ENCODE results near the gene LONRF3. TPM values are rescaled to one million over a fixed set of nuclear protein-coding genes. Genes with fewer than 3 reads are reported as not detected.

LONRF3 gene
- total and polyA plus RNA-seq, 2 experiments from 2014 or later = 0.54 TPM; not detected in 1

DNA sequence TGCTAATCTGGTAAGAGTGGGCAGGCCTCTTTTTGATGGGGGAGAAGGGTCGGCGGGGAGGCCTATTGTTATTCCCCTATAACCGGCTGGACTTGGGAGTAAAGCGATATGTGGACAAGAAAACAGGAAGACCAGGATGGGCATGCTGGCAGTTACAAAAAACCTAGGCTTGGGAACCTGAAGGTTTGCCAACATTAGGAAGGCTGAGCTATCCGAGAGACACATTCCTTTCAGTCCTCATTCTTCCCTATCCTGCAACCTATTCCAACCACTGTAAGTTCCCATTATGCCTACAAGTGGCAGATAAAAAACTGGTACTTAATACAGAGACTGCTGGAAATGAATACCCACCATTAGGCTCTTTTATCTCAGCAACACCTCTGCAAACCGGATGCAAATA is 66.0 kb downstream of the LONRF3 start:
- no peaks in the 10 kb centered on the region for H3K9me2 ChIP-seq (ENCODE audit: insufficient read depth)
- no peaks in the 10 kb centered on the region for H3K36me3 ChIP-seq (ENCODE audit: low read depth)
- peak overlapping the region; percentile 70; the same call in 1 of the 2 replicates for H3K27ac ChIP-seq
- peaks cover 24% of the 10 kb centered on the region for H3K4me1 ChIP-seq (ENCODE audit: insufficient read depth)
- H3K4me3 ChIP-seq = no peak overlapping the region
- H3K9ac ChIP-seq = no peak overlapping the region
- no peaks in the 10 kb centered on the region for H4K20me1 ChIP-seq (ENCODE audit: insufficient read depth)
- H2AFZ ChIP-seq = no peak overlapping the region
- no peaks in the 10 kb centered on the region for H3K27me3 ChIP-seq (replicated peaks; ENCODE audit: insufficient read depth)
- no peaks in the 10 kb centered on the region for H3K79me2 ChIP-seq (ENCODE audit: insufficient read depth)
- in situ Hi-C loops (cut with MboI) = no loop called here
- H3K9me3 ChIP-seq (ENCODE audit: low read depth) = no peaks in the 10 kb centered on the region
- no peak for TF ChIP-seq EZH2phosphoT487 (IDR thresholded peaks at IDR 0.05; ENCODE audit: insufficient read depth, low read depth)
- no peak for TF ChIP-seq EZH2 (IDR thresholded peaks at IDR 0.05; ENCODE audit: insufficient read depth, poor library complexity, severe bottlenecking)
- 54% methylated on average over 5 to 6 of the region's 6 CpGs for WGBS, 2 experiments (ENCODE audit: low coverage in 1 of 2, low lambda C conversion rate in 2 of 2, missing lambda C conversion rate in 2 of 2)
- DNase-seq = peak; percentile 13
- H3F3A ChIP-seq (ENCODE audit: insufficient read depth) = peaks cover 11% of the 10 kb centered on the region
- no peak overlapping the region for H3K4me2 ChIP-seq (ENCODE audit: unreplicated experiment)

DNA sequence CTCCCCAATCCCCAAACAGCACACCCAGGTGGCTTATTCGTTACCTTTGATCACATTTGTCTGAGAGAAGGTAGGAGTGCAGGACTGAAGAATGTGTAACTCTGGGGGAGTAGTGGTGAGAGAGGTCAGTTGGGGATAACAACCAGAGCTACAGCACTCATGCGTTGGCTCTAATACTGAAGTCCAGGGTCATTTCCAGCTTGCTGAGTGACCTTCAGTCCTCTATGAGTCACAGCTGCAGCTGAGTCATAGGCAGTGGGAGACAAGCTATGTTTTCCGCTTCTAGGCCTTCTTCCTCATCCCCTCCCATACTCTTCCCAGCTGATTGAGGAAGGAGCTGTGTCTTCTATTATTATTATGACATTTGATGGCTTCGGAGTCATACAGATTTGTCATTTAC is 66.8 kb downstream of the LONRF3 start:
- Histone ChIP-seq H3K36me3 (ENCODE audit: low read depth) (no peaks in the 10 kb centered on the region), H3K27me3 (replicated peaks; ENCODE audit: insufficient read depth) (no peaks in the 10 kb centered on the region), H3K27ac (peak overlapping the region; percentile 70), H3K4me2 (ENCODE audit: unreplicated experiment) (peak overlapping the region; percentile 35), H3F3A (ENCODE audit: insufficient read depth) (peaks cover 11% of the 10 kb centered on the region), H3K79me2 (ENCODE audit: insufficient read depth) (no peaks in the 10 kb centered on the region), H2AFZ (peak overlapping the region; percentile 66), H4K20me1 (ENCODE audit: insufficient read depth) (no peaks in the 10 kb centered on the region), H3K9me3 (ENCODE audit: low read depth) (no peaks in the 10 kb centered on the region), H3K9ac (no peak overlapping the region), H3K4me1 (ENCODE audit: insufficient read depth) (peaks cover 23% of the 10 kb centered on the region), H3K9me2 (ENCODE audit: insufficient read depth) (no peaks in the 10 kb centered on the region), H3K4me3 (no peak overlapping the region)
- DNase-seq = peak; percentile 83
- in situ Hi-C loops (cut with MboI) = no loop called here
- TF ChIP-seq EZH2 (IDR thresholded peaks at IDR 0.05; ENCODE audit: insufficient read depth, poor library complexity, severe bottlenecking) (no peak), EZH2phosphoT487 (IDR thresholded peaks at IDR 0.05; ENCODE audit: insufficient read depth, low read depth) (no peak)
- WGBS, 2 experiments (ENCODE audit: low coverage in 1 of 2, low lambda C conversion rate in 2 of 2, missing lambda C conversion rate in 2 of 2) = 5 to 12% methylated on average over 4 of the region's 4 CpGs

DNA sequence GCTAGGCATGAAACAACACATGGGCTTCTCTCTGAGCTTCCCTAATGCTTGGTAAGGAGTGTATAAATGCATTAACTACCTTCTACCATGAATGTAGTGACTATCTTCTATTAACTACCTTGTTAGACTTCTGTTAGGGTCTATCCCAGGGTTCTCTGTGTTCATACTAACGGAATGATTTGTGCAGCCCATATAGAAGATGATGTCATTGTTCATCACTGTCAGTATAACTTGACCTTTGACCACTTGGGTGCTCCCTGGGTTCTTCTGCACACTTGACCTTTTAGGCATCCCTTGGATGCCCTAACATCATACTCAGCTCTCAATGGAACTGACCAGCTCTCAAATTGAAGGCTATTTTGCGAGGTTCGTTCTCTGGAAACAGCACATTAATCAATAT is 67.6 kb downstream of the LONRF3 start:
- Histone ChIP-seq H3K4me1 (ENCODE audit: insufficient read depth) (peaks cover 14% of the 10 kb centered on the region), H3K9me3 (ENCODE audit: low read depth) (no peaks in the 10 kb centered on the region), H2AFZ (no peak overlapping the region), H3K9me2 (ENCODE audit: insufficient read depth) (no peaks in the 10 kb centered on the region), H3K4me3 (no peak overlapping the region), H4K20me1 (ENCODE audit: insufficient read depth) (no peaks in the 10 kb centered on the region), H3K4me2 (ENCODE audit: unreplicated experiment) (no peak overlapping the region), H3K36me3 (ENCODE audit: low read depth) (no peaks in the 10 kb centered on the region), H3K27me3 (replicated peaks; ENCODE audit: insufficient read depth) (no peaks in the 10 kb centered on the region), H3K9ac (no peak overlapping the region), H3F3A (ENCODE audit: insufficient read depth) (peaks cover 11% of the 10 kb centered on the region), H3K27ac (no peak overlapping the region), H3K79me2 (ENCODE audit: insufficient read depth) (no peaks in the 10 kb centered on the region)
- TF ChIP-seq EZH2phosphoT487 (IDR thresholded peaks at IDR 0.05; ENCODE audit: insufficient read depth, low read depth) (no peak), EZH2 (IDR thresholded peaks at IDR 0.05; ENCODE audit: insufficient read depth, poor library complexity, severe bottlenecking) (no peak)
- in situ Hi-C loops (cut with MboI) = no loop called here
- no peak for DNase-seq
- 93 to 96% methylated on average over 3 of the region's 3 CpGs for WGBS, 2 experiments (ENCODE audit: low coverage in 1 of 2, low lambda C conversion rate in 2 of 2, missing lambda C conversion rate in 2 of 2)

DNA sequence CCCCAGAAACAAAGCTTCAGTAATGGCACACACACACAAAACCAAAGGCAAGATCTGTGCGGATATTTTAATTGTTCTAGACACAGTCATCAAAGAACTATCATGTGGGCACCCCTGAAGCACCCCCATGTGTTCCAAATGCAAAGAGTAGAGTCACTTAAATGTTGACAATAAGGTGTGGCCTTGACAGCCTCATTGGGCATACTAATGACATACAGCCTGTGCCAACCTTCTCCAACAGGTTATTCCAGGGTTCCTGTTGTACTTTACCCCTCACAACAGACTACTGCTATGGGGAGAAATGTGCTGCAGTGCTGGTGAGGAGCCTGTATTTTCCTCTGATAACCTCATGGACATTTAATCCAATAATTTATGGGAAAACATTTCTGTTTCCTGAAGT is 68.6 kb downstream of the LONRF3 start:
- Histone ChIP-seq H3K9me3 (ENCODE audit: low read depth) (no peaks in the 10 kb centered on the region), H3K79me2 (ENCODE audit: insufficient read depth) (no peaks in the 10 kb centered on the region), H3K9me2 (ENCODE audit: insufficient read depth) (no peaks in the 10 kb centered on the region), H3K4me3 (no peak overlapping the region), H2AFZ (no peak overlapping the region), H3K4me2 (ENCODE audit: unreplicated experiment) (no peak overlapping the region), H4K20me1 (ENCODE audit: insufficient read depth) (no peaks in the 10 kb centered on the region), H3F3A (ENCODE audit: insufficient read depth) (peaks cover 11% of the 10 kb centered on the region), H3K4me1 (ENCODE audit: insufficient read depth) (peaks cover 14% of the 10 kb centered on the region), H3K27ac (no peak overlapping the region), H3K27me3 (replicated peaks; ENCODE audit: insufficient read depth) (no peaks in the 10 kb centered on the region), H3K9ac (no peak overlapping the region), H3K36me3 (ENCODE audit: low read depth) (no peaks in the 10 kb centered on the region)
- TF ChIP-seq EZH2 (IDR thresholded peaks at IDR 0.05; ENCODE audit: insufficient read depth, poor library complexity, severe bottlenecking) (no peak), EZH2phosphoT487 (IDR thresholded peaks at IDR 0.05; ENCODE audit: insufficient read depth, low read depth) (no peak)
- whole genome bisulfite sequencing, 2 experiments (ENCODE audit: low coverage in 1 of 2, low lambda C conversion rate in 2 of 2, missing lambda C conversion rate in 2 of 2) = 86 to 100% methylated on average over 1 of the region's 1 CpG
- DNase-seq = no peak
- in situ Hi-C loops (cut with MboI) = no loop called here

DNA sequence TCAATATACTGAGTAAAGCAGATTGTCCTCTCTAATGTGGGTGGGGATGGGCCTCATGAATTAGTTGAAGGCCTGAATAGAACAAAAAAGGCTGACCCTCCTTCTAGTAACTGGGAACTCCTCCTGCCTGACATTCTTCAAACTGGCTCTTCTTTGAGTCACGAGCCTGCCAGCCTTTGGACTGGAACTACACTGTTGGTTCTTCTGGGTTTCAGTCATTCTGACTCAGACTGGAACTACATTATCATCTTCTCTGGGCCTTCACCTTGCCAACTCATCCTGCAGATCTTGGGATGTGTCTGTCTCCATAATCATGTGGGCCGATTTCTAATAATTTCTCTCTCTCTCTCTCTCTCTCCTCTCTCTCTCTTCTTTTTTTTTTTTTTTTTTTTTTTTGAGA is 71.5 kb downstream of the LONRF3 start:
- Histone ChIP-seq H2AFZ (no peak overlapping the region), H3K9me3 (ENCODE audit: low read depth) (no peaks in the 10 kb centered on the region), H3K4me2 (ENCODE audit: unreplicated experiment) (no peak overlapping the region), H3K4me3 (no peak overlapping the region), H3K9me2 (ENCODE audit: insufficient read depth) (no peaks in the 10 kb centered on the region), H4K20me1 (ENCODE audit: insufficient read depth) (no peaks in the 10 kb centered on the region), H3K27ac (no peak overlapping the region), H3F3A (ENCODE audit: insufficient read depth) (peaks cover 6% of the 10 kb centered on the region), H3K4me1 (ENCODE audit: insufficient read depth) (peaks cover 8% of the 10 kb centered on the region), H3K27me3 (replicated peaks; ENCODE audit: insufficient read depth) (no peaks in the 10 kb centered on the region), H3K9ac (no peak overlapping the region), H3K79me2 (ENCODE audit: insufficient read depth) (no peaks in the 10 kb centered on the region), H3K36me3 (ENCODE audit: low read depth) (no peaks in the 10 kb centered on the region)
- WGBS, 2 experiments (ENCODE audit: low coverage in 1 of 2, low lambda C conversion rate in 2 of 2, missing lambda C conversion rate in 2 of 2) = 92% methylated on average over 2 of the region's 2 CpGs; no CpG with 5 or more reads in 1 of the 2 experiments
- DNase-seq = peak; percentile 40
- in situ Hi-C loops (cut with MboI) = no loop called here
- no peak for TF ChIP-seq EZH2phosphoT487 (IDR thresholded peaks at IDR 0.05; ENCODE audit: insufficient read depth, low read depth)
- no peak for TF ChIP-seq EZH2 (IDR thresholded peaks at IDR 0.05; ENCODE audit: insufficient read depth, poor library complexity, severe bottlenecking)

Data from GM23248 (cell line).